ENCODE results near the gene MFN2.

The MFN2 gene

GRCh38 chr1:12059226-12059625 lies 79.0 kb downstream of the MFN2 start:
- no peak overlapping the region for H3K4me3 ChIP-seq
- no peak overlapping the region for H3K27ac ChIP-seq

GRCh38 chr1:12059722-12060464 lies 79.6 kb downstream of the MFN2 start:
- Histone ChIP-seq H3K27ac (no peak overlapping the region), H3K4me3 (no peak overlapping the region)

DNA sequence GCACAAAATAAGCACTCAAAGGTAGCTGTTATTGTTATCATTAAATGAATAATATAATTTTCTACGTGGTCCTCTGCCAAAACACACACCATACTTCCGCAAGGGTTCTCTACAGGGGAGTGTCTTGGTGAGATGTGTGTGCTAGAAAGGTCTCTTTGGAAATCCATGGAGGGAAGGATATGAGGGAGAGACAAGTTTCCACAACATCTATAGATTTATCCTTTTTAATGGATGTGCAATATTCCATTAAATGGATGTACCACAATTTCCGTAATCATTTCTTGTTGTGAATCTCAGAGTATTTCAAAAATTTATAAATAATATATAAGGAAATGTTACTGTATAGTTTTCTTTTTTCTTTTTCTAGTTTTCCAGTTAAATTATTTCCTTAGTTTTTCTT lies 80.3 kb downstream of the MFN2 start:
- Histone ChIP-seq H3K4me3 (no peak overlapping the region), H3K27ac (no peak overlapping the region)
